ENCODE data around the gene SHISA5. TPM values are rescaled to one million over a fixed set of nuclear protein-coding genes. Genes with fewer than 3 reads are reported as not detected.

The SHISA5 gene
- total and polyA plus RNA-seq, 2 of the 4 experiments (the other 2 are of a cell fraction), result 82.3 to 162 TPM

- no peak overlapping the region for H3K9ac ChIP-seq (ENCODE audit: low read depth, low read length)
- no peak overlapping the region for H3K14ac ChIP-seq (replicated peaks; ENCODE audit: low read depth, low read length)
- no TSS peak for BruUV-seq (replicated peaks)
- H3K36me3 ChIP-seq (ENCODE audit: control insufficient read depth, insufficient read depth, low read length), result peaks cover 12% of the 10 kb centered on the region
- peaks cover 4 to 36% of the 10 kb centered on the region in 2 experiments for H3K79me1 ChIP-seq (ENCODE audit: low read depth in 1 of 2, low read length in 2 of 2)
- intact Hi-C loops (cut with micrococcal nuclease) (no loop called here), dilution Hi-C loops (cut with HindIII; ENCODE audit: low sequenced_read_pairs, unreplicated experiment) (no loop called here), in situ Hi-C loops (cut with MboI; ENCODE audit: low sequenced_read_pairs) (no loop called here)
- H4K5ac ChIP-seq (ENCODE audit: low read depth, low read length), result no peak overlapping the region
- no peak overlapping the region for H2AK9ac ChIP-seq (replicated peaks; ENCODE audit: low read depth, low read length, poor library complexity)
- H3K9me1 ChIP-seq (ENCODE audit: insufficient read depth, low read length), result peaks cover 10% of the 10 kb centered on the region; the same call in 1 of the 2 replicates
- 57% methylated on average over 1 of the region's 4 CpGs; no CpG with 5 or more reads in 1 of the 2 experiments for WGBS, 2 experiments (ENCODE audit: extremely low coverage in 2 of 2, insufficient read length in 1 of 2)
- H4K91ac ChIP-seq (ENCODE audit: insufficient read depth, low read depth, low read length), result no peak overlapping the region
- H4K20me1 ChIP-seq (ENCODE audit: insufficient read depth, low read length), result no peaks in the 10 kb centered on the region; the same call in 1 of the 2 replicates
- CTCF ChIA-PET, result no interaction called here
- peaks cover 6% of the 10 kb centered on the region for H3K4me1 ChIP-seq (ENCODE audit: control insufficient read depth, insufficient read depth, low read length)
- H2BK20ac ChIP-seq (ENCODE audit: low read depth, low read length), result no peak overlapping the region
- H3K23ac ChIP-seq (ENCODE audit: low read depth, low read length), result no peak overlapping the region
- no peak overlapping the region for H3K4me3 ChIP-seq (ENCODE audit: insufficient read depth, low read depth, low read length)
- no peak overlapping the region for H2AFZ ChIP-seq (replicated peaks; ENCODE audit: low read length, poor library complexity)
- no peak overlapping the region for H3K56ac ChIP-seq (ENCODE audit: extremely low read depth, insufficient read depth, low read length)
- POLR2A ChIA-PET (ENCODE audit: unreplicated experiment), result no interaction called here
- H2BK15ac ChIP-seq (ENCODE audit: low read depth, low read length), result no peak overlapping the region
- DNase-seq (no peak), ATAC-seq (ENCODE audit: low read depth) (no peak)
- no peak overlapping the region for H3K18ac ChIP-seq (ENCODE audit: low read depth, low read length)
- no peaks in the 10 kb centered on the region for H3K27me3 ChIP-seq (ENCODE audit: control insufficient read depth, insufficient read depth, low read length)
- H3K27ac ChIP-seq (ENCODE audit: insufficient read depth, low read length), result no peak overlapping the region
- no peaks in the 10 kb centered on the region for H3K9me3 ChIP-seq (ENCODE audit: control insufficient read depth, insufficient read depth, low read length)
- H2AK5ac ChIP-seq (ENCODE audit: low read depth, low read length), result no peak overlapping the region
- no peak overlapping the region for H4K8ac ChIP-seq (ENCODE audit: low read depth in 2 of 2, low read length in 2 of 2)
- no peak overlapping the region for H2BK5ac ChIP-seq (ENCODE audit: low read depth, low read length, poor library complexity, severe bottlenecking)
- TF ChIP-seq RAD21 (IDR thresholded peaks at IDR 0.05; ENCODE audit: low read length) (no peak), CEBPB (IDR thresholded peaks at IDR 0.05; ENCODE audit: low read depth, low read length) (no peak), CHD1 (IDR thresholded peaks at IDR 0.05; ENCODE audit: low read depth, low read length) (no peak), FOS (IDR thresholded peaks at IDR 0.05; ENCODE audit: low read depth, low read length) (no peak), BHLHE40 (IDR thresholded peaks at IDR 0.05; ENCODE audit: low read depth, low read length) (no peak), USF2 (IDR thresholded peaks at IDR 0.05; ENCODE audit: low read depth, low read length) (no peak), NFE2L2 (IDR thresholded peaks at IDR 0.05; ENCODE audit: low read depth, low read length) (no peak), SMC3 (IDR thresholded peaks at IDR 0.05; ENCODE audit: low read depth, low read length) (no peak), MAZ (IDR thresholded peaks at IDR 0.05; ENCODE audit: borderline replicate concordance, low read depth, low read length) (no peak), MAFK (IDR thresholded peaks at IDR 0.05; ENCODE audit: low read depth, low read length) (no peak), CTCF (conservative IDR thresholded peaks at IDR 0.05; ENCODE audit: low read depth, low read length) (no peak), MXI1 (IDR thresholded peaks at IDR 0.05; ENCODE audit: borderline replicate concordance, low read depth, low read length) (no peak), RFX5 (IDR thresholded peaks at IDR 0.05; ENCODE audit: low read depth, low read length) (no peak), ELK1 (IDR thresholded peaks at IDR 0.05; ENCODE audit: borderline replicate concordance, low read depth, low read length) (no peak), RCOR1 (IDR thresholded peaks at IDR 0.05; ENCODE audit: insufficient replicate concordance, low read length) (no peak), POLR2A (IDR thresholded peaks at IDR 0.05; ENCODE audit: low read depth, low read length) (no peak)
- no peak overlapping the region for H2BK120ac ChIP-seq (ENCODE audit: low read depth, low read length)
- no peak overlapping the region for H3K4ac ChIP-seq (ENCODE audit: low read depth, low read length)
- no peak overlapping the region for H3K4me2 ChIP-seq (ENCODE audit: low read depth, low read length)
Observed at GRCh38 chr3:48474619-48475018, 29.4 kb downstream of the SHISA5 start.
